GM19240 (cell line): ENCODE measurements around the gene KRT7.

Source experiments
- DNase-seq: peaks from one replicate; pipeline ENCODE4 v3.0.0; 2011; ENCODE audit warnings: low spot score; ENCODE audit not compliant: insufficient read length

Gene KRT7

DNA sequence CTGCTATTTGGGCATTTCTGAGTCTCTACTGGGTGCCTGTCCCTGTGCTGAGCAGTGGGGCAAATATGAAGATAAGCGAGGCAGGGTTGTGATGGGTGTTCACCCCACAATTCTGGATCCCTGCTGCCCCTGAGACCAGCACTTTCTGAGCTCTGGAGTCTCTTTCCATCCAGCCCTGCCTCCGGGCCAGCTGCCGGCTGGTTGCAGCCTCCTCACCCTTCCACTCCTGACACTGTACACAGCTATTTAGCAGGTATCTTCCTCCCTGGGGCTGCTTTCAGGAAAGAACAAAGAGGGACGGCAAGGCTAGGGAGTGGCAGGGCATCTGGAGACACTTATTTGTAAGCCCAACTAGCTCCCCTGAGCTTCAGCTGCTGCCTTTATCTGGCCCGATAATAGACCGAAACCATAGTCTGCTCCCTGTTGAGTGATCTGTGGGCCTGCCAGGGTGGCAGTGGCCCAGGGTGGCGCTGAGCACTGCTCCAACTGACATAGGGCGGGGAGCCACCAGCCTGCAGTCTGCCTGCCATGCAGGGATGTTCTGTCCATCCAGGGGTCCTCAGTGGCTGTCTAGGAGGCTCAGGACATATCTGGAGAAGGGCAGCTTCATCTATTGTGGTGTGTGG lies 33.6 kb upstream of the KRT7 start:
- DNase-seq, result no peak

DNA sequence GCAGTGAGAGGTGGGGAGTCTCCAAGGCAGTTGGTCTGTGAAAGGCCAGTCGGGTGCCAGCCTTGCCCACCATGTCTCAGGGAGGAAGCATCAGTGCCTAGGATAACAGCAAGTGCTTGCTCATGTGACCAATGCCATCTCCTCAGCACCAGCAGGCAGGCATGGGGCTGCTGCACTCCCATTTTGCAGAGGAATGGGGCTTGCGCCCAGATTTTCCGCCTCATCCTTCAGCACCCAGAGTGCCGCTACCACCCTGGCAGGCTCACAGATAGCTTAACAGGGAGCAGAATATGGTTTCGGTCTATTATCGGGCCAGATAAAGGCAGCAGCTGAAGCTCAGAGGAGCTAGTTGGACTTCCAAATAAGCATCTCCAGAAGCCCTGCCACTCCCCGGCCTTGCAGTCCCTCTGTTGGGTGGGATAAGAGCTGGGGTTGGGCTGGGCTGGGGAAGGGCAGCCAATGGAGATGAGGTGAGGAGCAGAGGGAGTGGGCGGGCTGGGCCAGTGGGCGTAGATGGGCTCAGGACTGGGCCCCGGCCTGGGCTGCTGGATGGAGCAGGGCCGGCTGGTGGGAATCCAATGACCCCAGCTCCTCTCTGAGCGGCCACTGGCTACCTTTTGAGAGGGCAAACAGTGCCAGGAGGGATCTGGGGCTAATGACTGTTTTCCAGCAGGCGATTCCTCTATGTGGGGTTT lies 32.8 kb upstream of the KRT7 start:
- DNase-seq, result no peak

DNA sequence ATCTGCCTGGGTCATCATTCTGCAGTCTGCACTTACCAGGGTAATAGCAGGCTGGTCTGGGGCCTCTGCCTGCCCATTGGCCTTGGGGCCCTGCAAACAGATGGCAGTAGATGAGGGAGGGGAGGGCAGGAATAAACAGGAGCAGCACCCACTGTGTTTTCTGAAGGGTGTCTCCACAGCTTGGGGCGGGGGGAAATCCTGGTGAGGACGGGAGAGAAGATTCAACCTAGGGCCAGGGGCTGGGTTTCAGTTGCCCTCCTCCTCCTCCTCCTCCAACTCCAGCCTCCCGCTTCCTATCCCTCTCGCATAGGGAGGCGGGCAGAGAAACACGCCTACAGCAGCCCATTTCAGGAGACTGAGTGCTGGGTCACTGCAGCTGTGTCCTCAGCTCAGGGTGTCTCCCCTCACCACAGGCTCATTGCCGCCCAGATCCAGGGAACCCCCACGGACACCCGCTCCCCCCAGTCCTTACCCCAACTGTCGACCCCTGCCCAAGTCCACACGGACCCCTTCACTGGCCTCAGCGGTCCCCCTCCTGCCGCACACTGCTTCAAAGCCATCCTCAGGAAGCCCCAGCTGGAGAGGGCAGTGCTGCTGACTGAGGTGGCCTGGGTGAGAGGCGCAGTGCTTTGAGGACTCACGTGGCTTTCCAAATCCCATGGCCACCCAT lies 32.1 kb upstream of the KRT7 start:
- no peak for DNase-seq

DNA sequence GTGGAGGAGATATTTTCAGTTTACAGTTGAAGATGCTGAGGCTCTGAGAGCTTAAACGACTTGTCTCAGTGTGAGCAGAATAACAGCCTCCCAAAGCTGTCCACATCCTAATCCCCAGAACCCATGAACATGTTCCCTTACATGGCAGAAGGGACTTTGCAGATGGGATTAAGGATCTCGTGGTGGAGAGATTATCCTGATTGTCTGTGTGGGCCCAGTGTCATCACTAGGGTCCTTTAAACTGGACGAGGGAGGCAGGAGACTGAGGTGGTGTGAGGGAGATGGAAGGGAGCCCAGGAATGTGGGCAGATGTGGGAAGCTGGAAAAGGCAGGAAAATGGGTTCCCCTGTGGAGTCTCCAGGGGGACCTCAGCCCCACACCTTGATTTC lies 31.6 kb upstream of the KRT7 start:
- no peak for DNase-seq

DNA sequence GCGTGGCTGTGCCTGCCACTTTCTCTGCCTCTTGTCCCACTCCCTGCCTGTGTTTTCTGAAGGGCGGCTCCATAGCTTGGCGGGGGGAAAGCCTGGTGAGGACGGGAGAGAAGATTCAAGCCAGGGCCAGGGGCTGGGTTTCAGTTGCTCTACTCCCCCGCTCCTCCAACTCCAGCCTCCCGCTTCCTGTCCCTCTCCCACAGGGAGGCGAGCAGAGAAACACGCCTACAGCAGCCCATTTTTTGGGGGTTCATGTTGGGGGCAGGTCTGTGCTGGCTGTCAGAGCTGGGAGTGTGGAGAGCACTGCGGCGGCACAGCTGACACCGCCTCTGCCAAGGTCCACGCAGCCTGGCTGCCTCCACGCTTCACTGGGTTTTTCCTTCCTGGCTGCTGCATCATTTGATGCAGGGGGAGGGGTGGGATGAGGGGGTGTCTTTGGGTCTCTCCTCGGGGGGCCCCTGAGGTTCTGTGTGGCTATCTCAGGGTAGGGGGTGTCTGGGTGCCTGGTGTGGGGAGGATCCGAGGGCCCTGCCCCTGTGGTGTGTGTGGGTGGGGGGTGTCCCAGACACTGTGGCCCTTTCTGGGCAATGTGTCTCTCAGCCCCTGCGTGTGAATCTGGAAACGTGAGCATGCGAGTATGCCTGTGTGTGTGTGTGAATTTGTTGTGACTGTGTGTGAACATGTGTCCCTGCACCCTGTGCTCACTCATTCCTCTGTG lies 30.5 kb upstream of the KRT7 start:
- no peak for DNase-seq

DNA sequence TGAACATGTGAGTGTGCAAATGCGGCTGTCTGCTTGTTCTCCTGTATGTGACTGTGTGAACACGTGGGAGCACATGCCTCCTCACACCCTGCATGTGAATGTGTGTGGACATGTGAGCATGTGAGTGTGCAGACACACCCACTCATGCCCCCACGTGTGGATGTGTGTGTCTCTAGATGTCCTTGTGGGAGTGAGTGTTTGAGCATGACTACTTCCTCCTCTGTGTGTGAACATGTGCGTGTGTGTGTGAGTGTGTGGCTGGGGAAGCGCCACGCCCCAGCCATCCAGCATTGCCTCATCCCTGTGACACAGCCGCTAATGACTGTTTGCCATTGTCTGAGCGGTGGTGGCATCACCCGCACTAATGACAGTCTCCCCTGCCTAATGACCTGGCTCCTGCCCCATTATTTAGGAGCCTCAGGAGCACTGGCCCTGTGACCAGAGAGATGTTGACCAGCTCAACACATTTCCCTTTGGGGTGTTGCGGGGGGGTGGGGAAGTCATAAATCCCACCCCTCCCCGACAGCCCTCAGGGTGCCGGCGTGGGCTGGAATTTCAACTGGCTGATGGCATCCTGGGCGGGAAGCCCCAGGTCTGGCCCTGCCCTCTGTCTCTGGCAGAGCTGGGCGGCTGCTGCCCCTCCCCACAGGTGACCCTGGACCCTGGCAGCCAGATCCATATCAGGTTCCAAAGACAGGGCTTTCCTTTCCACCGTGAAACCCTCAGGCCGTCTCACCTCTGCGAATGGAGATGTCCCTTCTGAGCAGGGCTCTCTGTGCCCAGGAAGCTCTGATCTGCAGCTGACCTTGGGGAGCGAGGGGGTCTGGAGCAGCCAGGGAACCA lies 29.7 kb upstream of the KRT7 start:
- DNase-seq, result no peak

DNA sequence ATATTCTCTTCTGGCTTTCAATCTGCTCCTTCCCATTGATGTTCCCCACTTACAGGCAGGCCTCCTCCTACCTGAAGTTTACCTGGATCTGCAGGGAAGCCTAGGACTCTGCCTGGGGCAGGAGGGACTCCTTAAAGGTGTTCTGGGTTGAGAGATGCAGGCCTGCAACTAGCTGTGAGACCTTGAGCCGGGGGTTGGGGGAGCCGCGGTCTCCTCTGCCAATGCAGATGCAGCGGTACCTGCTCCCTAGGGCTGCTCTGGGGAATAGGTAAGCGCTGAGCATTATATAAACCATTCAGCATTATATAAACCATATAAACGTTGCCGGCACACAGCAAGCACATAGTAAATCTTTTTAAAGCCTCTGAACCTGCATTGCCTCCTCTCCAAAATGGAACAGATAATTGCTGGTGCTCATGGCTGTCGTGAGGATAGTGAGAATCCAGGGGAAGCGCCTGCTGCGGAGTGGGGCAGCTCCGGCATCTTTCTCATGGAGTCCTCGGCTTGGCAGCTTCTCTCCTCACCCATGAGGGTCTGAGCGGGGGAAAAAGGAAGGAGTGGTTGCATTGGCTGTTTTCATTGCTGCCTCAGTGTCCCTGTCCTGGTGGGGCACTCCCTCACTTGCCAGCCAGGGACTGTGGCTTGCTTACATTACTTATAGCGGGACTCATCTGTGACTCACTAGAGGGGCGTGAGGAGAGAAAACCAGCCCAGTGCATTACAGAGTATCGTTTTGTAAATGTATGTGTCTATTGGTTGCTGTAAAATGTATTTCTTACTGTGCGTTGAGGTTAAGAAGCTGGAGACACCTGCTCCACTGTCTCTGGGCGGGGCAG lies 28.7 kb upstream of the KRT7 start:
- no peak for DNase-seq

DNA sequence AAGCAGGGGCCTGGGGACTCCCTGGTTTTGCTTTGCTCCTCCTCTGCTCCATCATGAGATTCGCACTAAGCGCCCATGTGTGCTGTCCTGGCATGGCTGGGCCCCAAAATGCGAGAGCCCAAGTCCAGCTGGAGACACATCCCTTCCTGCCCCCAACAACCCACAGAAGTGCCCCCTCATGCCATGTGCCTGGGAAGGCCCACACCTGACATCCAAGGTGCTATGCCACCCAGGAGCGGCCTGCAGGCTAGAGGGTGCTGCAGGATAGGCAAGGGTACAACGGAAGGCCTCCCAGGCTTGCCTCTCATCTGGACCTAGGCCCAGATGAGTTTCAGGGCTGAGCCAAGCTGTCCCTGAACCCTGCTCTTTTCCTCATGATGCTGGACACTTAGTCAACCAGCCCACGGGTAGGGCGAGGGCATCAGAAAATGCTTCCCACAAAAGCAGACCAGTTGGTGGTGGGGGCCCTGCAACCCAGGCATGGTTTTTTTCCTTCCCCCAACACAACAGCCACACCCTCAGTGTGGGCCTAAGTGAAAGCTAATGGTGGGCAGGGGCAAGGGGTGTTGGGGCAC lies 28.0 kb upstream of the KRT7 start:
- no peak for DNase-seq

DNA sequence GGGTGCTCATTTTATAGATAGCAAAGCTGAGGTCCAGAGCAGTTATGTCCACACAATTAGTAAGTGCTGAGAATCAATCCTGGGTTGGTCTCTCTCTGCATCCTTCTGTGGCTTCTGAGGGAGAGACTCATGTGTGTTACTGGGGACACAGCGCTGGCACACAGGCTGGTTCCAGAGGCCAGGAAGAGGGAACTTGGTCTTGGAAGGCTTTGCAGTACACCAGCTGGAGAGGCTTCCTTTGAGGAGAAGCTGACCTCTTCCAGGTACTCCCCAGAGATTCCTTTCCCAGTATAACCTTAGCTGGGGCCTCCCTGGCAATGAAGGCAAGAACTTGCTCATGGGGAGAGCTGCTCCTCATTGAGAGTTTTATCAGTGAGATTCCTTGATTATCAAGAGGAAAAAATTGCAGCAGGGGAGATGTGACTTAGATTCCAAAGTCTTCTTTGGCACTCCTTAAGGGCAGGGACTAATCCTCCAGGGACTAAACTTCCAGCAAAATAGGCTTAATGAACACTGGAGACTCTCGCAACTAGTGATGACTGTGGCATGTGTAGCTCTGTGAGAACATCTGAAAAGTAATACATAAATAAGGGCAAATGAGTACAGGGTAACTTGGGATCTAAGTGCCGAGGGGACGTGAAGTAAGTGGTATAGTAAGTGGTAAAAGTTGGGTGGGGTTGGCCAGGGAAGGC lies 27.3 kb upstream of the KRT7 start:
- DNase-seq, result no peak

DNA sequence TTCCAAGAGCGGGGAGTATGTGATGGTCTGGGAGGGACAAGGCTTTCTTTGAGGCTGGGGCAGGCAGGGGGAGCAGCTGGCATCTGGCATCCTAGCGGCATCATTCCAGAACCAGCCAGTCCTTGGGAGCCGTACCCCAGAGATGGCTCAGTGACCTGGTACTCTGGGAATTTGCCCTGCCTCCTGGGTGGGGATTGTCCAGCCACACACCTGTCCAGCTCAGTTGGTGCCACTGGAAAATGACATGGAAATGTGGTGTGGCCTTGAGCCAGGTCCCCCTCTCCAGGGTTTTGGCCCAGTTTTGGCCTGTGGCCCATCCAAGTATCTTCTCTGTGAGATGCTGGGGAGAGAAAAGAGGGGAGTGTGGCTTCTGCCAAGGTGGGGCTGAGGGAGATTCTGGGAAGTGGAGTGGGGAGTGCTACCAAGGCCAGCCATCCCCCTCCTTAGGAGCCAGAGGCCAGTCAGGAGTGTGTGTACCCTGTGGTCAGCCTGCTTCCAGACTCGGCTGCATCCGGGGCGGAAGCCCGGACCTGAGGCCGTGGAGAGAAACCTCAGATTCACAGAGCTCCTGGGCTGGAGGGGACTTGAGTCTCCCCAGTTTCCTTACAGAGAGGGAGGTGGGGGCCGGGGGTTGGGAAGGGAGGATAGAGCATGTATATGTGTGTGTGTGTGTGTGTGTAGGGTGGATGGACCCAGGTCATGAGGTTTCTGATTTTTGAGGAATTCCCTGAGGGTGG lies 26.6 kb upstream of the KRT7 start:
- no peak for DNase-seq

DNA sequence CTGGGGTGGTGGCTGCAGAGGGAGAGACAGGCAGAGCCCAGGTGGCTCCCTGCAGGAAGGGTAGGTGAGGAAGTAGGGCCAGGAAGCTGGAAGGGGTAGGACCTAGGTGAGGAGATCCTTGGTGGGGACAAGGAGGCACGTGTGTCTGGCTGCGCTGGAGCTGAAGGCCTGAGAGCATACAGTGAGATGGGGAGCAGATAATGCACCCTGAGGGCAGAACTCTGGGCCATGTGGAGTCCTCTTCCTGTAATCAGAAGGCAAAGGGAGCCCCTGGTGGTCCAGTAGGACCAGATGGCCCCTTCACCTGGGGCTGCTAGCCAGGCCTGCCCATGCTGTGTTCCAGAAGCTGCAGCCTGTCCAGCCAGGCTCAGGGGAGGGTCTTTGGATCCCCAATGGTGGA lies 25.9 kb upstream of the KRT7 start:
- DNase-seq, result no peak

DNA sequence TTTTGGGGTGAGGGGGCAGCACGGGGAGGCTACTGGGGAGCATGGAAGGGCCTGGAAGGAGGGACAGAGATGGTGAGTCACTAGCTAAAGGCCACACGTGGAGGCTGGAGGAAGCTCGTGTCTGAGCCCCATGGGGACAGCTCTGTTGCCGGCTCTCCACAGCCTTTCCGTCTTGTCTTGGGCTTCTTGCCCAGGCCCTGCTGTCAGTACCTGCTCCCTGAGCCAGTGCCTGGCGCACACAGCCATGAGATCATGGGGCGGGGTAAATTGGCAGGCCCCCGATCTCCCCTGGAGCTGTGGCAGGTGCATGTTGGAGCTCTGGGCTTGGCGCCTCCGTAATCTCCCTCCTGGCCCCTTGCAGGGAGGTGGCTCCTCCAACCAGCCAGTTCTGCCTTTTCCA lies 25.1 kb upstream of the KRT7 start:
- DNase-seq, result no peak

DNA sequence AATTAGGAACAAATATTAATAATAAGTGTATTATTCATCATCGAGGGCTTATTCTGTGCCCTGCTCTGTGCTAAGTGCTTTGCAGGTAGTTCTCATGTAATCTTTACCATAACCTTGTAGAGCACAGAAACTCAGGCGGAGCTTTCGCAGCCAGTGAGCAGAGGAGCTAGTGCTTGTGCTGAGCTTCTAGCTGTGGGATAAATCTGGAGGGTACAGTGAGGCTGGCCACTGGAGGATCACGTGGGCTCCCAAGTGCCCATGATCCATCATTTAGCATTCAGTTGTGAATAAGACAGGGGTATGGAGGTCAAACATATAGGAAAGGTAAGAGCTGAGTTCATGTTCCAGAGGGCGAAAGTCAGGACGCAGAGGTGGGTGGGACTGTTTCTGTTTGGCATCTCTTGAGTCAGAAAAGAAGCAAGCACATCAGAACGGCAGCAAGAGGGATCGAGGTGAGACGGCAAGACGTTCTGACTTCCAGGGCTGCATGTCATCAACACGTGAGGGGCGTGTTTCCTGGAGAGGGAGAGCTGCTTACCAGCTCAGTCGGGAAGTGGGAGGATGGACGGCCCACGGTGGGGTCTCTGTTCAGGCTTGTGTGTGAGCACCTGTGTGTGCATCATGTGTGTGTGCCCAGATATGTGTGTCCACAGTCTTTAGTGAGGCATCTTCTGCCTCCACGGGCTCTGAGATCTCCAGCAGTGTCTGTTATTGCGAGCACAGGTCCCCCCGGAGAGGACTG lies 24.4 kb upstream of the KRT7 start:
- no peak for DNase-seq

DNA sequence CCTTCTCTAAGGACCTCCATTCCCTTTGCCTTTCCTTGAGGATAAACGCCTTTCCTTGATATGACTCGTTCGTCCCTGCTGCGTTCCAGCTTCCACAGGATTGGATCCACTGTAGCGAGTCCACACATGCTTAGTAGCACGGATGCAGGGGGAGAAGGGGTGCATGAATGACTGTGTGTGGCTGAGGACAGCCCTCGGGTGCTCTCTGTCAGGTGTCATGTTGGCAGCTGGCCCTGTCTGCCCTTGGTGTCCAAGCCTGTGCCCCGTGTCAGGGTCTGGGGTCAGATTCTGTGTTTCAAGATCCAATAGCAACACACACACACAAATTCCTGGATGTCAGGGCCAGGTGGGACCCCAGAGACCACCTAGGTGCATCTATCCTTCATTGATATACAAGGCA lies 23.7 kb upstream of the KRT7 start:
- DNase-seq, result no peak

DNA sequence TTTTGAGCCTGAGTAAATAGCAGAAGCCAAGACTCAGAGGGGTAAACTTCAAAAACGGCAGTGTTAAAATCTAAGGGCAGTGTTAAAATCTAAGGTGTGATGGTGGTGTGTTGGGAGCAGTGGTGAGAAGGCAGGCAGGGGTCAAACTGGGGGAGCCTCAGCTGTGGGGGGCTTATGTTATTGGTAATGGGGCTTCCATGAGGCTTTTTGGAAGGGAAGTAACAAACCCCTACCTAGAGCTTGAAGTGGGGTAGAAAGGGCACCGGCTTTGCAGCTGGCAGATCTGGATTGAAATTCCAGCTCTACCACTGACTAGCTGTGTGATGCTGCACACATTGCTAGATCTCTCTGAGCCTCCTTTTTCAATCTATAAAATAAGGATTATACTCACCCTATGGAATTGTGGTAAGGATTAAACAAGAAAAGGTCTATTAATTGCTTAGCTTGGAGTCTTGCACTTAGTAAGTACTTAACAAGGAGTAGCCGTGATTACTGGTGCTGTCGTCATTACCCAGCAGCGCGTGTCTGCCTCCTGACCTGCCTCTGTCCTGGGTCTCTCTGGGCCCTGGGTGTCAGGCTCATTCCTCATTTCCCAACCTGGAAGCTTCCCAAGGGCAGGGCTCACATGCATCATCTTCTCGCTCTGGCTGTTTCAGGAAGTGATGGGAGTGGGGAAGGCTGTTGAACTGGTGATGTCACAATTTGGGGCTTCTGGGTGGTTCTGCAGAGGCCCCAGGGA lies 22.7 kb upstream of the KRT7 start:
- no peak for DNase-seq

DNA sequence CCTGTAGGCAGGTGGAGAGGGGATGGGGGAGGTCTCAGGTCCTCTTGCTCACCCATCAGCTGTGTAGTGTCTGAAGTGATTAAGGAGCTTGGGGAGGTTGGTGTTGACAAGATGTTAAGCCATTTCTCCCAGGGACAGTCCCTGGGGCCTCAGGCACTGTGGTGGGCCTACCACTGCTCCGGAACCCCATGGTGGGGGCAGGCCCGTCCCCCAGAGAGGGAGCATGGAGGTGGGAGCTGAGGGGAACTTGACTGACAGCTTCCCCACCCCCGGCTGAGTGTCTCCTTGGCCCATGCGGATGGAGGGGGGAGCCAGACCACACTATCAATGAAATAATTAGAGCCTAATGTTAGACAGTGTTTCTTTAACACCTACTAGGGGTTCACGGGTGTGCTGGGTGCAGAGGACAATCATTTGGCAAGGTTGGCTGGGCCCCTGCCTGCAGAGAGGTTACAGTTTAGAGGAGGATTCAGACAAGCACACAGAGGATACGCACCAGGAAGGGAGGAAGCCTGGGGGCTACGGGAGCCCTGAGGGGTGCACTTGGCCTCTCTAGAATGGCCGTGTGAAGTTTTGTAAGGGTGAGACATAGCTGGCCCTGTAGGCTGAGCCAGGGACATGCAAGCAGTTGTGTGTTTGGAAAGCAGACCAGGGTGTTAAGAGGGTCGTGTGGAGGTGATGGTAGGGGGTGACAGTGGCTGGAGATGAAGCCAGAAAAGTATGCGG lies 22.0 kb upstream of the KRT7 start:
- DNase-seq, result no peak
